GM06990 (cell line): Measurements from ENCODE around the gene PASK.

Experiments used
- DNase-seq: peaks from one replicate; pipeline ENCODE4 v3.0.0-alpha.2; 2011; ENCODE audit not compliant: insufficient read length; ENCODE audit errors: extremely low read depth
- H3K27me3 ChIP-seq: replicated peaks from 2 replicates; pipeline ENCODE4 v1.6.0; 2011; ENCODE audit warnings: low read length; ENCODE audit not compliant: control insufficient read depth, insufficient read depth
- H3K36me3 ChIP-seq: 2 replicates; pipeline ENCODE4 v1.5.1; 2011; ENCODE audit warnings: low read length; ENCODE audit not compliant: control insufficient read depth, insufficient read depth
- H3K4me3 ChIP-seq: replicated peaks from 2 replicates; pipeline ENCODE4 v1.5.1; 2011; ENCODE audit warnings: low read depth, mild to moderate bottlenecking, control low read depth, low read length
- CTCF ChIP-seq: IDR thresholded peaks from 2 replicates; pipeline ENCODE4 v1.5.1; 2011; ENCODE audit warnings: low read length, control low read depth, mild to moderate bottlenecking, inconsistent platforms; ENCODE audit not compliant: insufficient read depth, poor library complexity, severe bottlenecking

The PASK gene

GRCh38 chr2:241062389-241063092, 86.7 kb downstream of the PASK start:
- H3K27me3 ChIP-seq: no peaks in the 10 kb centered on the region; the same call in 1 of the 2 replicates
- TF ChIP-seq CTCF: no peak

GRCh38 chr2:241061275-241061674, 88.0 kb downstream of the PASK start:
- no peaks in the 10 kb centered on the region for H3K36me3 ChIP-seq
- DNase-seq: no peak
- H3K4me3 ChIP-seq: no peak overlapping the region
- H3K27me3 ChIP-seq: no peaks in the 10 kb centered on the region; the same call in 1 of the 2 replicates
- TF ChIP-seq CTCF: no peak

More at GRCh38 chr2:241062389-241063092, 86.7 kb downstream of the PASK start:
- Histone ChIP-seq H3K4me3 (no peak overlapping the region), H3K36me3 (no peaks in the 10 kb centered on the region)
- peak; percentile 8 for DNase-seq
